Endodermal cell (in vitro differentiated cells): Measurements from ENCODE around the gene HES1. TPM values are rescaled to one million over a fixed set of nuclear protein-coding genes. Genes with fewer than 3 reads are reported as not detected.

Experiments used
- DNase-seq: peaks from one replicate; pipeline ENCODE4 v3.0.0-alpha.2; 2017
- H3K27ac ChIP-seq: 2 replicates; pipeline ENCODE4 v1.5.1; 2013; ENCODE audit warnings: mild to moderate bottlenecking, low read depth, low read length, moderate library complexity
- H3K27me3 ChIP-seq: 2 replicates; pipeline ENCODE4 v1.6.1; 2013; ENCODE audit warnings: mild to moderate bottlenecking, low read length, moderate library complexity; ENCODE audit not compliant: insufficient read depth, control insufficient read depth, poor library complexity, severe bottlenecking
- H3K36me3 ChIP-seq: 2 replicates; pipeline ENCODE4 v1.7.0; 2013; ENCODE audit warnings: mild to moderate bottlenecking, low read length, moderate library complexity; ENCODE audit not compliant: control insufficient read depth, insufficient read depth
- H3K4me1 ChIP-seq: one replicate; pipeline ENCODE4 v1.7.0; 2013; ENCODE audit warnings: low read length; ENCODE audit not compliant: control insufficient read depth, insufficient read depth
- H3K4me3 ChIP-seq: 2 replicates; pipeline ENCODE4 v1.5.1; 2013; ENCODE audit warnings: mild to moderate bottlenecking, low read length, moderate library complexity
- H3K9ac ChIP-seq: 2 replicates; pipeline ENCODE4 v1.6.1; 2013; ENCODE audit warnings: mild to moderate bottlenecking, low read length, moderate library complexity; ENCODE audit not compliant: poor library complexity, severe bottlenecking; ENCODE audit errors: extremely low read depth
- H3K9me3 ChIP-seq: 2 replicates; pipeline ENCODE4 v1.6.1; 2013; ENCODE audit warnings: mild to moderate bottlenecking, low read length, moderate library complexity; ENCODE audit not compliant: control insufficient read depth
- H3K27ac Mint-ChIP-seq: 2 replicates; pipeline ENCODE4 v1.8.0; 2020; ENCODE audit warnings: mixed read lengths
- H3K27me3 Mint-ChIP-seq: 2 replicates; pipeline ENCODE4 v1.8.0; 2021; ENCODE audit warnings: mild to moderate bottlenecking, mixed read lengths; ENCODE audit not compliant: insufficient read depth
- H3K36me3 Mint-ChIP-seq: 2 replicates; pipeline ENCODE4 v1.8.0; 2020; ENCODE audit warnings: low read depth, mixed read lengths
- H3K4me1 Mint-ChIP-seq: 2 replicates; pipeline ENCODE4 v1.8.0; 2020; ENCODE audit warnings: mixed read lengths
- H3K4me3 Mint-ChIP-seq: 2 replicates; pipeline ENCODE4 v1.8.0; 2020; ENCODE audit warnings: mild to moderate bottlenecking, moderate library complexity, mixed read lengths
- H3K9me3 Mint-ChIP-seq: 2 replicates; pipeline ENCODE4 v1.8.0; 2020; ENCODE audit warnings: mild to moderate bottlenecking, mixed read lengths
- WGBS, 2 experiments: methylation state at CpG; one replicate each; pipeline versions ENCODE4 v1.1.5 to v1.1.7; 2013; ENCODE audit warnings: missing lambda C conversion rate in 2 of 2, mixed read lengths in 1 of 2; ENCODE audit not compliant: insufficient coverage in 1 of 2, insufficient read length in 1 of 2; 5-methylcytosine and 5-hydroxymethylcytosine counted together
- total RNA-seq, 2 donors: library from RNA; stranded (reverse); fragmentation: NEBNext Ultra II Directional in 1 of 2; extraction: Animal tissue kit (Norgen Biotek cat#: 25700) in 1 of 2; gene quantifications; 2 replicates in 1 of 2; 3 replicates in 1 of 2; pipeline ENCODE4 v1.2.1, GENCODE V29; 2021
- TF ChIP-seq, protein P1 (sequence below): fragments of 200-600 bp; sonication (generic); conservative IDR thresholded peaks from 2 replicates; pipeline ENCODE4 v1.5.0; 2021; ENCODE audit warnings: antibody characterized with exemption, mild to moderate bottlenecking

HES1 gene
- total RNA-seq, 2 donors from 2014 or later: 2.1 to 17.5 TPM

DNA sequence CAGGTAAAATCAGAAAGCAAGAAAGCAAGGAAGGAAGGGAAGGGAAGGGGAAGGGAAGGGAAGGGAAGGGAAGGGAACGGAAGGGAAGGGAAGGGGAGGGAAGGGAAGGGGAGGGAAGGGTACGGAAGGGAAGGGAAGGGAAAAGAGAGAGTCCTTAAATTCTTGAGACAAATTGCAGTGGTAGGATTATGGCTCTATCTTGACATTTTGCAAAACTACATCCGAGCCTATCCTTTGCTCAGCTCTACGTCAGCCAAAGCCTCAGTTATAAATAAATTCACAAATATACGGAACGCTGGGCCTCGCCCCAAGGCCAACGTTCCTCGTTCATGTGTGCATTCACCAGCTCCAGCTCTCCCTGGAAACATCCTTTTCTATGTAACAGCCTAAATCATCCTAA lies 25.5 kb upstream of the HES1 start:
- DNase-seq: no peak
- no peak overlapping the region for H3K9ac ChIP-seq
- H3K36me3 ChIP-seq: no peaks in the 10 kb centered on the region
- Mint-ChIP-seq H3K4me1 (peaks cover 20% of the 10 kb centered on the region), H3K27ac (no peak overlapping the region), H3K9me3 (no peaks in the 10 kb centered on the region), H3K27me3 (peaks cover 2% of the 10 kb centered on the region), H3K4me3 (no peak overlapping the region), H3K36me3 (no peaks in the 10 kb centered on the region)
- 91 to 94% methylated on average over 7 to 8 of the region's 9 CpGs for WGBS, 2 experiments
- H3K27me3 ChIP-seq: no peaks in the 10 kb centered on the region
- no peak overlapping the region for H3K4me3 ChIP-seq
- TF ChIP-seq, protein P1, sequence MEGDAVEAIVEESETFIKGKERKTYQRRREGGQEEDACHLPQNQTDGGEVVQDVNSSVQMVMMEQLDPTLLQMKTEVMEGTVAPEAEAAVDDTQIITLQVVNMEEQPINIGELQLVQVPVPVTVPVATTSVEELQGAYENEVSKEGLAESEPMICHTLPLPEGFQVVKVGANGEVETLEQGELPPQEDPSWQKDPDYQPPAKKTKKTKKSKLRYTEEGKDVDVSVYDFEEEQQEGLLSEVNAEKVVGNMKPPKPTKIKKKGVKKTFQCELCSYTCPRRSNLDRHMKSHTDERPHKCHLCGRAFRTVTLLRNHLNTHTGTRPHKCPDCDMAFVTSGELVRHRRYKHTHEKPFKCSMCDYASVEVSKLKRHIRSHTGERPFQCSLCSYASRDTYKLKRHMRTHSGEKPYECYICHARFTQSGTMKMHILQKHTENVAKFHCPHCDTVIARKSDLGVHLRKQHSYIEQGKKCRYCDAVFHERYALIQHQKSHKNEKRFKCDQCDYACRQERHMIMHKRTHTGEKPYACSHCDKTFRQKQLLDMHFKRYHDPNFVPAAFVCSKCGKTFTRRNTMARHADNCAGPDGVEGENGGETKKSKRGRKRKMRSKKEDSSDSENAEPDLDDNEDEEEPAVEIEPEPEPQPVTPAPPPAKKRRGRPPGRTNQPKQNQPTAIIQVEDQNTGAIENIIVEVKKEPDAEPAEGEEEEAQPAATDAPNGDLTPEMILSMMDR: no peak
- no peak overlapping the region for H3K27ac ChIP-seq
- H3K9me3 ChIP-seq: no peaks in the 10 kb centered on the region
- no peaks in the 10 kb centered on the region for H3K4me1 ChIP-seq

DNA sequence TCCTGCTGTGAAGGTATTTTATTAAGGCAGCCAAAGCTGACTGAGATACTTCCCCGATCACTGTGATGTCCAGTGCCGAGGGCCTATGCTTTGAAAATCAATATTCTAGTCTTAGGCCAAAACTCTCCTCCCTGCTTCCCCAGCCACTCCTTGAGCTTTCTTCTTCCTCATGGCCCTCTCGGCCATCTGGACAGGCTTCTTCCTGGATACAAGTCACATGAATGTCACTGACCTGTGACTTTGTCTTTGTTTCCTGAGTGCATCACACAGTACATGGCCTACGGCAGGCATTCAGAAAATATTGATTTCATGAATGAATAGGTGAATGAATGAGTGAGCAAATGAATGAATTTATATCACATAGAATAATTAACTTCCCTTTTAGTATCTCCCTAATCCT lies 24.6 kb upstream of the HES1 start:
- no peaks in the 10 kb centered on the region for H3K36me3 Mint-ChIP-seq
- H3K4me3 ChIP-seq: no peak overlapping the region
- H3K36me3 ChIP-seq: no peaks in the 10 kb centered on the region
- WGBS, 2 experiments: 94 to 97% methylated on average over 3 to 4 of the region's 4 CpGs
- no peak overlapping the region for H3K9ac ChIP-seq
- peaks cover 2% of the 10 kb centered on the region for H3K27me3 Mint-ChIP-seq
- H3K4me1 Mint-ChIP-seq: peaks cover 18% of the 10 kb centered on the region
- no peaks in the 10 kb centered on the region for H3K9me3 ChIP-seq
- H3K4me3 Mint-ChIP-seq: no peak overlapping the region
- TF ChIP-seq, protein P1: no peak
- no peaks in the 10 kb centered on the region for H3K9me3 Mint-ChIP-seq
- no peaks in the 10 kb centered on the region for H3K27me3 ChIP-seq
- H3K27ac Mint-ChIP-seq: no peak overlapping the region
- no peaks in the 10 kb centered on the region for H3K4me1 ChIP-seq
- DNase-seq: no peak
- H3K27ac ChIP-seq: no peak overlapping the region

DNA sequence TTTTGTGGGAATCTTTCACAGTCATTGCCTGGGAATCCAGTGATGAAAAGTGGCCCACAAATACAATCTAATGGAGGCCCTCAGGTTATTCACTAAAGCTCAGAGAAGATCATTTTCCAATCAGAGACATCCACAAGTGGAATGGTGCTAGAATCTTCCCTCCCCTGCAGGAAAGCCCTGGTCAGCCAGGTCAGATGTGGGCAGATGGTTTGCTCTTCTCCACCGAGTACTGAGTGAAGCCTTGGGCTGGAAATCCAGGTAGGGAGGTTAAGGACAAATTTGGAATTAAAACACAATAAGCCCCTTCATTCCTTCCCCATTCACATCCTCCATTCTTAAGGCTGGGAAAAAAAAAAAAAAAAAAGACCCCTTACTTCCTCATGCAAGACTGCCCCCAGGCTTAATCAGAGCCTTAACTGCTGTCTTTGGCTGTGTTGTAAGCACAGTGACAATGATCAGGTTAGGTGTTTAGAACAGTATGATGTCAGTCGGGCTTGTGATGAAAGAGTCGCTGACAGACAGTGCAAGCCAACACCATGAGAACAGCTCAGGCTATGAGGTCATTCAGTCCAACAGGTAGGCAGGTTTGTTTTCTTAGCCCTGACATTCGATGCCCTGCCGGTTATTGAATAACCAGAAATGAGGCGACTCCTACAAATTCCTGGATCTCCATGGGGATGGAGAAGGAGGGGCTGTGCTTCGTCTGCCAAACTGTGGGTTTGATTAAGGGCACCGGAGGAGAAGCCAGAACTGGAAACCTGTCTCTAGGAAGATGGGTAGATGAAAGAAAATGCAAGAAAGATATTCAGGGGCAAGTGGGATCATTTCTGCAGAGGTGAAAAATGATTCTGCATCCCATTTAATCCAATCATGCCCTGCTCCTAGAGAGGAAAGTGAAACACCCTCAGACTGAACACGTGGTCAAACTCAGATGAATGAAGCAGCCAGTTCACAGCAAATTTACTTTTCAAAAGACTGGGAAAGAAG lies 23.5 kb upstream of the HES1 start:
- no peak overlapping the region for H3K27ac Mint-ChIP-seq
- no peak overlapping the region for H3K27ac ChIP-seq
- H3K9me3 Mint-ChIP-seq: no peaks in the 10 kb centered on the region
- H3K9ac ChIP-seq: no peak overlapping the region
- H3K4me1 Mint-ChIP-seq: peaks cover 17% of the 10 kb centered on the region
- no peak for DNase-seq
- no peaks in the 10 kb centered on the region for H3K4me1 ChIP-seq
- no peak overlapping the region for H3K4me3 ChIP-seq
- H3K36me3 ChIP-seq: no peaks in the 10 kb centered on the region
- no peak overlapping the region for H3K4me3 Mint-ChIP-seq
- H3K36me3 Mint-ChIP-seq: no peaks in the 10 kb centered on the region
- H3K27me3 Mint-ChIP-seq: peaks cover 2% of the 10 kb centered on the region
- H3K27me3 ChIP-seq: no peaks in the 10 kb centered on the region
- TF ChIP-seq, protein P1: no peak
- no peaks in the 10 kb centered on the region for H3K9me3 ChIP-seq
- 60 to 73% methylated on average over 8 to 9 of the region's 9 CpGs for WGBS, 2 experiments
